Stimulated activated CD4-positive, alpha-beta T cell treated with anti-CD3 and anti-CD28 coated beads, Interleukin-15, amount 100 ng/mL, for 24 hours (primary cell): ENCODE measurements around the gene CCR8.

Experiments
- DNase-seq: peaks from one replicate; pipeline ENCODE4 v3.0.0-alpha.2; 2020

The CCR8 gene

GRCh38 chr3:39329493-39329892, at the start of gene CCR8:
Gene CCR8 (plus strand): TSS chr3:39329709. CDS start chr3:39332332, 2,623 bp downstream.
- DNase-seq = no peak

GRCh38 chr3:39279745-39280517, 49.6 kb upstream of the CCR8 start, which contains the start of gene CX3CR1:
Gene CX3CR1 (minus strand): TSS chr3:39280036. CDS start chr3:39266509, 13,527 bp downstream.
- no peak for DNase-seq

GRCh38 chr3:39280571-39280970, 48.9 kb upstream of the CCR8 start:
- no peak for DNase-seq

- DNase-seq = no peak
These were observed 48.0 kb upstream of the CCR8 start for GRCh38 chr3:39281533-39281932.

GRCh38 chr3:39282057-39282456, 47.5 kb upstream of the CCR8 start:
- no peak for DNase-seq

- DNase-seq = no peak
These were observed 45.0 kb upstream of the CCR8 start for GRCh38 chr3:39284457-39284881.

GRCh38 chr3:39285332-39285731, 44.2 kb upstream of the CCR8 start:
- no peak for DNase-seq

DNA sequence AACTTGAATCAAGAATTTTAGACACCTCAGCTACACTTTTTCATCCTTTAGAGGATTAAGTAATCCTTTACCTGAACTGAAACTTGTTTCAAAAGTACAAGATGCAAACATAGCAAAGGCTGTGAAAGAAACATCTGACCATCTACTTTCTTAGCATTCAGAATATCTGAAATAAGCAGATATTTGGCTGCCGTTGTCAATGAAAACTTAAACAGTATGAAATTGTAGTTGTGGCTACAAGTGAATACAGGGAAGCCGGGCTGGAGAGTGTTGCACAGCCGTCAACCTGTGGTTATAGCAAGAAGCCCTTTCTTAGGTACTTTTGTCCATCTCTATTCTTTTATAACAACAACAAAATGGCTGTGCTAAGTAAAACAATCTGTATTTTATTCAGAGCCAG, 42.7 kb upstream of the CCR8 start:
- no peak for DNase-seq

GRCh38 chr3:39287216-39288164, 42.0 kb upstream of the CCR8 start:
- no peak for DNase-seq

DNA sequence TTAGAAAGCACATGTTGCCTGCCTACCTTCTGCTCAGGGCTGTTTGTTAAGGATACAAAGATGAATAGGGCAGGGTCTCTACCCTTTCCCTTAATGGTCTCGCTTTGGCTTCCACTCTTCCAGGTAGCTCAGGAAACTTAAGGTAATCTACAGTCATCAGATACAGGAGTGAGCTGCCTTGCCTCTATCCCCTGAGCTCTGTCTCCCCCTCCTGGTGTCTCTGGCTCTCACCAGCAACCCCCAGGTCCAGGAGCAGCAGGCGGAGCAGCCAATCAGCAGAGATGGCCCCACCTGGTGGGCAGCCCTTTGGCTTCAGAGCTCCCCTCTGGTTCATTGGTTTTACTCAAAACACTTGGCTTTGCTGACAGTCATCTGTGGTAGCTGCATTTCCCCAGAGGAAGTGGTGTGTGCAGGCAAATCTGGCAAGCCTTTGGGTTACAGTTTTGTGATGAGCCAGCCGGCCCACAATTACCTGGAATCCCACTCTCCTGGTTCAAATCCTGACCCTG, 41.2 kb upstream of the CCR8 start:
- peak; percentile 86 for DNase-seq

DNA sequence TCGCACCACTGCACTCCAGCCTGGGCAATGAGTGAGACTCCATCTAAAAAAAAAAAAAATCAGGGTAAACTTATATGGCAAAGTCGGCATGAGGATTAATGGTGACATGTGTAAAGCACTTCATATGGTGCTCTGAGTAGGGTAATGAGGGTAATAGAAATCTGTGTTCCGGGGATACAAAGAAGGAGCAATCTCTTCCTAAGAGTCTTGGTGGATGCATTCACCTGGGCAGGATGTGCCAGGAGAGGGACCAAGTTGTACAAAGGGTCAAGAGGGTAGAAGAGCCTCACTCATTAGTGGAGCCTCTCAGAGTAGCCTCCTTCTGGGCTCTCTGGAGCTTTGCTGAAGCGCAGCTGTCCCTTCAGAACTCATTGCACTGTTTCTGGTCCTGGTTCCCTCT, 40.4 kb upstream of the CCR8 start:
- DNase-seq = no peak

DNA sequence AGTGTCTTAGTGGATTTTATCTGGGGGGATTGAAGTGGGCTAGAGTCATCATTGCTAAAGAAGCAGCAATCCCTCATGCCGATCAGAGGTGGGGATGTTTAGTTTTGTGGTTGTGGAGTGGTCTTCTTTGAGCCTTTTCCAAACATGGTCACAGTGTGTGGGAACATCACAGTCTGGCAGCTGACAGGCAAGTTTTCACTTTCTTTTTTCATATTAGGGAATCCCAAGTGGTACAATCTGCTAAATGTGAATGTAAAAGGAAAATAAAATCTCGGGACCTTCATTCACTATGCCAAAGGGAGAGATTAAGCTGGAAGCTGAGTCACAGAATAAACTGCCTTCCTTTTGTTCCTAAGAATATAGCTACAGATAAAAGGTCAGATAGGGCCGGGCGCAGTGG, 39.3 kb upstream of the CCR8 start:
- no peak for DNase-seq

DNA sequence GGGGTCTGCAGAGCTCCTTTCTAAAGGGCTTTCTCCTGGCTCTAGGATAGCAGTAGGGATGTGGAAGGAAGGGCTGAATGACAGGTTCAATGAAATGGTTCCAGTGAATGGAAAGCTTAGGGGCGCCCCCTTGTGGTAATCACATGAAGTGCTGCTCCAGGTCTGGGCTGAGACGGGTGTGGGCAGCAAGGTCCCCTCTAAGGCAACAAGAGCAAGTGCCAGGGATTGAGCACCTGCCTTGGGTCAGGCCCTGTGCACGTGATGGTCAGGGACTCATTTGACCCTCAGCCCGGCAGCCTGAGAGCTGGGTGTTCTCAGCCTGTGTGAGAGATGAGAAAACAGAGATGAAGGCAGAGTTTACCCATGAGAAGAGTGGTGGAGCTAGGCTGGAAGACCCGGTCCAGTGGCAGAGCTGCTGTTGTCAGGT, 37.6 kb upstream of the CCR8 start:
- DNase-seq = peak; percentile 83

- DNase-seq = no peak
These were observed 36.5 kb upstream of the CCR8 start for GRCh38 chr3:39292961-39293360.

DNA sequence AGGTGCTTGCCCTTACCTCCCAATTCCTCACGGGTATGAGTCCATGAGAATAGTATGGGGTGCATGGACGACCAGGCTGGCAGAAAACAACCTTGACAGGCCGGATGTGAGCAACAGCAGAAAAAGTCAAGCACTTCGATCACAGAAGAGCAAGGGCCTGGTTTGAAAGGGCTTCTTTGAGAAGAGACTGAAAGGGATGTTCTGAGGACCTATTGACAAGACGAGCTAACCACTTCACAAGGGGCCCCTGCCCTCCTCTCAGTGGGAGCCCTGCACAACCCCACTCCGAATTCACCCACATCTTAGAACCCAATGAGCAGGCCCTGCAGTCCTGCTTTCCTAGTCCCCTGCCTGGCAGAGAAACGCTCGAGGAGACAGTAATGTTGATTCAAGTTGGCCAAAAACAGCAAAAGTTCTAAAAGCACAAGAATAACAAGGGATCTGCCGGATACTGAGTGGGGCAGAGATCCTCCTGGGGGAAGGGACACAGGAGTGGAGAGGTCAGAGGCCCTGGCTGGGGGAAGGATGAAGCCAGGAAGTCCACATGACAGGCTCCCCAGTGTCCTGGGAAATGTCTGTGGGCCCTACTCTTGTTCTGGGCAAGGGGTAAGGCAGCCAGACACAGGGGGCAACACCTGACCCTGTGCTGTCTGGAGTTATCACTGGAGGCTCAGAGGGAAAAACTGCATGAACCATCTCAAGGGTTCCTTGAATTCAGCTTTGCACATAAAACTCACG, 34.9 kb upstream of the CCR8 start:
- DNase-seq = peak; percentile 11

DNA sequence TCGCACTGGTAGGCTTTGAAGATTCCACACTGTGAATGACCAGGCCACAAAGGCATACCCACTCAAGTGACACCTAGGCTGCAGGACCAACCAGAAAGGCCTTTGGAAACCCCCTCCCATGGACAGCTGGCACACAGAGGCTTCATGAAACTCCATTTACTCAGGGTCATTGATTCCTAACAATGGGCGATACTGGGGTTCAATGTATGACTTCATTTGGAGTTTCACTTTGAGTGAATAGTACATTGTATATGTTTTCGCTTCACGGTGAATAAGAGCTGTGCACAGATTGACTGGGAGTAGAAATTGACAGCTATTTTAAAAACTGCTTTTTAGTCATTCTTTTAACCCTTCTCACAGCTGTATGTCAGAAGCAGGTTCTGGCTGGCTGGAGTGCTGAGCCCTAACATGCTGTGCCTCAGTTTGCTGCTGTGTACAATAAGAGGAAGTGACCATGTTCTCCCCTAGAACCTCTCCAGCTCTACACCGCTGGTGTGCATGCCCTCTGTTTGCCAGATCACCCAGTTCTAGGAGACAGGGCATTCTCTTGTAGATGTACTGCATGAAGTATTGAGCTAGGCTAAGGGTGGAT, 34.2 kb upstream of the CCR8 start:
- peak; percentile 8 for DNase-seq

GRCh38 chr3:39296197-39297077, 33.1 kb upstream of the CCR8 start:
- DNase-seq = no peak

GRCh38 chr3:39299279-39299678, 30.2 kb upstream of the CCR8 start:
- DNase-seq = no peak

DNA sequence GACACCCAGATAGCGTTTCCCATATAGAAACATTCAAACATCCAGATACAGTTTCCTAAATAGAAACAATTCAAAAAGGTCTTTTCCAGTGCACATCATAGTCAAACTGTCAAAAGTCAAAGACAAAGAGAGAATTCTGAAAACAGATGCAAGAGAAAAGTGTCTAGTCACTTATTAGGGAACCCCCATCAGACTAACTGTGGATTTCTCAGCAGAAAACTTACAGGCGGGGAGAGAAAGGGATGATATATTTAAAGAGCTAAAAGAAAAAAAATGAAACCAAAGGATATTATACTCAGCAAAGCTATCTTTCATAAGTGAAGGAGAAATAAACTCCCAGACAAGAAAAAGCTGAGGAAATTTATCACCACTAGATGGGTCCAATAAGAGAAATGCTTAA, 27.3 kb upstream of the CCR8 start:
- DNase-seq = no peak

- DNase-seq = no peak
These were observed 16.2 kb upstream of the CCR8 start for GRCh38 chr3:39313289-39313688.

- DNase-seq = no peak
These were observed 14.1 kb upstream of the CCR8 start for GRCh38 chr3:39315420-39315819.
